ENCODE measurements around the gene ZNF407. TPM values are rescaled to one million over a fixed set of nuclear protein-coding genes. Genes with fewer than 3 reads are reported as not detected.

Gene ZNF407
- total and polyA plus RNA-seq, 4 donors: 1.9 to 16.5 (median 6.6) TPM

DNA sequence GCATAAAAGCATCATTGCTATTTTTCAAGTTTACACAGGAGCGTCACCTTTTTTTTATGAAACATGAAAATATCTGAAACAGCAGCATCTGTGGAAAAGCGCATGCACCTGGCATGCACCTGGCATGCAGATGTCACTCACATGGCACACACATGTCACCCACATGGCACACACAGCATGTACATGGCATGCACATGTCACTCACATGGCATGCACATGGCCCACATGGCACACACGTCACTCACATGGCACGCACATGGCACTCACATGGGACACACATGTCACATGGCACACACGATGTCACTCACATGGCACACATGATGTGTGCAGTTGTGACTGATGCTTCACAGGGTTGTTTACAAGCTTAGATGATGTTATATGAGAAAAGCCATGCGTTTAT, 188.0 kb downstream of the ZNF407 start:
- Histone ChIP-seq H3K4me1 (ENCODE audit: control insufficient read depth in 4 of 4, insufficient read depth in 4 of 4, low read length in 3 of 4) (no peaks in the 10 kb centered on the region), H3K36me3 (ENCODE audit: control insufficient read depth in 4 of 4, insufficient read depth in 3 of 4, low read depth in 1 of 4, low read length in 3 of 4) (peaks cover 0 to 1% (median 0%) of the 10 kb centered on the region in 4 donors), H3K9me3 (ENCODE audit: control insufficient read depth in 4 of 4, low read length in 3 of 4) (no peaks in the 10 kb centered on the region), H3K27ac (ENCODE audit: low read depth in 1 of 2, low read length in 2 of 2) (no peak overlapping the region), H3K9ac (ENCODE audit: low read depth in 1 of 2, low read length in 2 of 2) (no peak overlapping the region), H3K27me3 (ENCODE audit: control insufficient read depth in 4 of 4, insufficient read depth in 4 of 4, low read length in 3 of 4) (no peaks in the 10 kb centered on the region), H3K4me3 (ENCODE audit: low read depth in 1 of 3, low read length in 3 of 3) (no peak overlapping the region)
- WGBS: 97% methylated on average over 6 of the region's 6 CpGs
- no peak for DNase-seq (ENCODE audit: low spot score)
- no peak for TF ChIP-seq FOXA2 (IDR thresholded peaks at IDR 0.05)
- no peak for TF ChIP-seq HNF4G (IDR thresholded peaks at IDR 0.05)
- no peak for TF ChIP-seq GABPA (IDR thresholded peaks at IDR 0.05 in 1 of 2, conservative IDR thresholded peaks at IDR 0.05 in 1 of 2)
- TF ChIP-seq, protein P1, sequence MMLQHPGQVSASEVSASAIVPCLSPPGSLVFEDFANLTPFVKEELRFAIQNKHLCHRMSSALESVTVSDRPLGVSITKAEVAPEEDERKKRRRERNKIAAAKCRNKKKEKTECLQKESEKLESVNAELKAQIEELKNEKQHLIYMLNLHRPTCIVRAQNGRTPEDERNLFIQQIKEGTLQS (IDR thresholded peaks at IDR 0.05): no peak
- TF ChIP-seq, protein P2, sequence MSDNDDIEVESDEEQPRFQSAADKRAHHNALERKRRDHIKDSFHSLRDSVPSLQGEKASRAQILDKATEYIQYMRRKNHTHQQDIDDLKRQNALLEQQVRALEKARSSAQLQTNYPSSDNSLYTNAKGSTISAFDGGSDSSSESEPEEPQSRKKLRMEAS (IDR thresholded peaks at IDR 0.05): no peak

DNA sequence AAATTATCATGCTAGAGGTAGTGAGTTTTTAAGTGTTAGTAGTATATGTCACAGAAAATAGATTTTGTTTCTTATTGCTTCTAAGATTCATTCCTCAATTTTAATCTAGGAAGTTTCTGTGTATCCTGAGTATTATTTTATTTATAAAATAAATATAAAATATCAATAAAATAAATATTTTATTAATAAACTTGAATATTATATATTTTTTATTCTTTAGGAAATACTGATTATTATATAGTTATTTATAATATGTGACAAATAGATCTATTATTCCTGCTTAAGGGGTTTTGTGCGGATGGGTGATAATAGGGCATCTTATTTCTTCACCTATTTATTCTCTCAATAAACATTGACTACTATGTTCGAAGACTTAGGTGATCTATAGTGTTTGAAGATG, 191.0 kb downstream of the ZNF407 start:
- Histone ChIP-seq H3K4me3 (ENCODE audit: low read depth in 1 of 3, low read length in 3 of 3) (no peak overlapping the region), H3K4me1 (ENCODE audit: control insufficient read depth in 4 of 4, insufficient read depth in 4 of 4, low read length in 3 of 4) (no peaks in the 10 kb centered on the region), H3K27ac (ENCODE audit: low read depth in 1 of 2, low read length in 2 of 2) (no peak overlapping the region), H3K27me3 (ENCODE audit: control insufficient read depth in 4 of 4, insufficient read depth in 4 of 4, low read length in 3 of 4) (no peaks in the 10 kb centered on the region), H3K36me3 (ENCODE audit: control insufficient read depth in 4 of 4, insufficient read depth in 3 of 4, low read depth in 1 of 4, low read length in 3 of 4) (peaks cover 0 to 1% (median 0%) of the 10 kb centered on the region in 4 donors), H3K9me3 (ENCODE audit: control insufficient read depth in 4 of 4, low read length in 3 of 4) (no peaks in the 10 kb centered on the region), H3K9ac (ENCODE audit: low read depth in 1 of 2, low read length in 2 of 2) (no peak overlapping the region)
- no peak for DNase-seq (ENCODE audit: low spot score)
- no peak for TF ChIP-seq SP1 (IDR thresholded peaks at IDR 0.05)
- no peak for TF ChIP-seq YY1 (IDR thresholded peaks at IDR 0.05)
- no peak for TF ChIP-seq JUND (IDR thresholded peaks at IDR 0.05)
- TF ChIP-seq, protein P3, sequence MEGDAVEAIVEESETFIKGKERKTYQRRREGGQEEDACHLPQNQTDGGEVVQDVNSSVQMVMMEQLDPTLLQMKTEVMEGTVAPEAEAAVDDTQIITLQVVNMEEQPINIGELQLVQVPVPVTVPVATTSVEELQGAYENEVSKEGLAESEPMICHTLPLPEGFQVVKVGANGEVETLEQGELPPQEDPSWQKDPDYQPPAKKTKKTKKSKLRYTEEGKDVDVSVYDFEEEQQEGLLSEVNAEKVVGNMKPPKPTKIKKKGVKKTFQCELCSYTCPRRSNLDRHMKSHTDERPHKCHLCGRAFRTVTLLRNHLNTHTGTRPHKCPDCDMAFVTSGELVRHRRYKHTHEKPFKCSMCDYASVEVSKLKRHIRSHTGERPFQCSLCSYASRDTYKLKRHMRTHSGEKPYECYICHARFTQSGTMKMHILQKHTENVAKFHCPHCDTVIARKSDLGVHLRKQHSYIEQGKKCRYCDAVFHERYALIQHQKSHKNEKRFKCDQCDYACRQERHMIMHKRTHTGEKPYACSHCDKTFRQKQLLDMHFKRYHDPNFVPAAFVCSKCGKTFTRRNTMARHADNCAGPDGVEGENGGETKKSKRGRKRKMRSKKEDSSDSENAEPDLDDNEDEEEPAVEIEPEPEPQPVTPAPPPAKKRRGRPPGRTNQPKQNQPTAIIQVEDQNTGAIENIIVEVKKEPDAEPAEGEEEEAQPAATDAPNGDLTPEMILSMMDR (IDR thresholded peaks at IDR 0.05; ENCODE audit: low read depth, low read length, missing input control): no peak
- no peak for TF ChIP-seq NR2F2 (IDR thresholded peaks at IDR 0.05)
- no peak for TF ChIP-seq EGR1 (IDR thresholded peaks at IDR 0.05; ENCODE audit: low read depth in 2 of 2)
- no peak for TF ChIP-seq RXRA (IDR thresholded peaks at IDR 0.05)
- TF ChIP-seq, protein P4, sequence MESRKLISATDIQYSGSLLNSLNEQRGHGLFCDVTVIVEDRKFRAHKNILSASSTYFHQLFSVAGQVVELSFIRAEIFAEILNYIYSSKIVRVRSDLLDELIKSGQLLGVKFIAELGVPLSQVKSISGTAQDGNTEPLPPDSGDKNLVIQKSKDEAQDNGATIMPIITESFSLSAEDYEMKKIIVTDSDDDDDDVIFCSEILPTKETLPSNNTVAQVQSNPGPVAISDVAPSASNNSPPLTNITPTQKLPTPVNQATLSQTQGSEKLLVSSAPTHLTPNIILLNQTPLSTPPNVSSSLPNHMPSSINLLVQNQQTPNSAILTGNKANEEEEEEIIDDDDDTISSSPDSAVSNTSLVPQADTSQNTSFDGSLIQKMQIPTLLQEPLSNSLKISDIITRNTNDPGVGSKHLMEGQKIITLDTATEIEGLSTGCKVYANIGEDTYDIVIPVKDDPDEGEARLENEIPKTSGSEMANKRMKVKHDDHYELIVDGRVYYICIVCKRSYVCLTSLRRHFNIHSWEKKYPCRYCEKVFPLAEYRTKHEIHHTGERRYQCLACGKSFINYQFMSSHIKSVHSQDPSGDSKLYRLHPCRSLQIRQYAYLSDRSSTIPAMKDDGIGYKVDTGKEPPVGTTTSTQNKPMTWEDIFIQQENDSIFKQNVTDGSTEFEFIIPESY (IDR thresholded peaks at IDR 0.05): no peak
- TF ChIP-seq HNF4A (conservative IDR thresholded peaks at IDR 0.05): no peak
- no peak for TF ChIP-seq FOXA2 (IDR thresholded peaks at IDR 0.05)
- TF ChIP-seq, protein P1 (IDR thresholded peaks at IDR 0.05): no peak
- no peak for TF ChIP-seq HNF4G (IDR thresholded peaks at IDR 0.05)
- TF ChIP-seq TAF1 (conservative IDR thresholded peaks at IDR 0.05): no peak
- TF ChIP-seq GABPA (IDR thresholded peaks at IDR 0.05 in 1 of 2, conservative IDR thresholded peaks at IDR 0.05 in 1 of 2): no peak
- no peak for TF ChIP-seq FOXA1 (IDR thresholded peaks at IDR 0.05)
- TF ChIP-seq, protein P5, sequence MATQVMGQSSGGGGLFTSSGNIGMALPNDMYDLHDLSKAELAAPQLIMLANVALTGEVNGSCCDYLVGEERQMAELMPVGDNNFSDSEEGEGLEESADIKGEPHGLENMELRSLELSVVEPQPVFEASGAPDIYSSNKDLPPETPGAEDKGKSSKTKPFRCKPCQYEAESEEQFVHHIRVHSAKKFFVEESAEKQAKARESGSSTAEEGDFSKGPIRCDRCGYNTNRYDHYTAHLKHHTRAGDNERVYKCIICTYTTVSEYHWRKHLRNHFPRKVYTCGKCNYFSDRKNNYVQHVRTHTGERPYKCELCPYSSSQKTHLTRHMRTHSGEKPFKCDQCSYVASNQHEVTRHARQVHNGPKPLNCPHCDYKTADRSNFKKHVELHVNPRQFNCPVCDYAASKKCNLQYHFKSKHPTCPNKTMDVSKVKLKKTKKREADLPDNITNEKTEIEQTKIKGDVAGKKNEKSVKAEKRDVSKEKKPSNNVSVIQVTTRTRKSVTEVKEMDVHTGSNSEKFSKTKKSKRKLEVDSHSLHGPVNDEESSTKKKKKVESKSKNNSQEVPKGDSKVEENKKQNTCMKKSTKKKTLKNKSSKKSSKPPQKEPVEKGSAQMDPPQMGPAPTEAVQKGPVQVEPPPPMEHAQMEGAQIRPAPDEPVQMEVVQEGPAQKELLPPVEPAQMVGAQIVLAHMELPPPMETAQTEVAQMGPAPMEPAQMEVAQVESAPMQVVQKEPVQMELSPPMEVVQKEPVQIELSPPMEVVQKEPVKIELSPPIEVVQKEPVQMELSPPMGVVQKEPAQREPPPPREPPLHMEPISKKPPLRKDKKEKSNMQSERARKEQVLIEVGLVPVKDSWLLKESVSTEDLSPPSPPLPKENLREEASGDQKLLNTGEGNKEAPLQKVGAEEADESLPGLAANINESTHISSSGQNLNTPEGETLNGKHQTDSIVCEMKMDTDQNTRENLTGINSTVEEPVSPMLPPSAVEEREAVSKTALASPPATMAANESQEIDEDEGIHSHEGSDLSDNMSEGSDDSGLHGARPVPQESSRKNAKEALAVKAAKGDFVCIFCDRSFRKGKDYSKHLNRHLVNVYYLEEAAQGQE (IDR thresholded peaks at IDR 0.05): no peak
- WGBS: 70% methylated on average over 2 of the region's 2 CpGs
